HG03060 (cell line): ENCODE measurements around the gene AIF1L.
A peak's percentile ranks its signal among the peaks of the same experiment; 100 is the strongest.

Source experiments
- ATAC-seq: cut with Tn5 transposase; IDR thresholded peaks from one replicate; pipeline ENCODE4 v1.9.1; 2021; ENCODE audit warnings: low read depth, moderate number of reproducible peaks; ENCODE audit not compliant: unreplicated experiment

Gene AIF1L

GRCh38 chr9:131117121-131117761, 20.9 kb downstream of the AIF1L start:
- ATAC-seq, result no peak

GRCh38 chr9:131117762-131118145, 21.4 kb downstream of the AIF1L start:
- ATAC-seq, result no peak

GRCh38 chr9:131119600-131119999, 23.3 kb downstream of the AIF1L start:
- ATAC-seq, result no peak

GRCh38 chr9:131120620-131121228, 24.4 kb downstream of the AIF1L start:
- ATAC-seq, result no peak

GRCh38 chr9:131121346-131121745, 25.0 kb downstream of the AIF1L start:
- ATAC-seq, result no peak

GRCh38 chr9:131122158-131122557, 25.8 kb downstream of the AIF1L start:
- ATAC-seq, result no peak

GRCh38 chr9:131125038-131125287, 28.6 kb downstream of the AIF1L start:
- no peak for ATAC-seq

- ATAC-seq, result peak; percentile 74
These were observed 29.1 kb downstream of the AIF1L start, which contains the start of gene NUP214 for GRCh38 chr9:131125288-131126058. Gene NUP214 (plus strand): TSS chr9:131125586. CDS start chr9:131125705, 119 bp downstream.

- ATAC-seq, result no peak
These were observed 29.7 kb downstream of the AIF1L start for GRCh38 chr9:131126059-131126426.

- no peak for ATAC-seq
These were observed 32.9 kb downstream of the AIF1L start for GRCh38 chr9:131129183-131129582.

- no peak for ATAC-seq
These were observed 42.3 kb downstream of the AIF1L start for GRCh38 chr9:131138676-131139075.

GRCh38 chr9:131140112-131140511, 43.8 kb downstream of the AIF1L start:
- no peak for ATAC-seq

- ATAC-seq, result no peak
These were observed 44.2 kb downstream of the AIF1L start for GRCh38 chr9:131140550-131140949.

GRCh38 chr9:131142160-131142559, 45.8 kb downstream of the AIF1L start:
- no peak for ATAC-seq

- ATAC-seq, result no peak
These were observed 47.9 kb downstream of the AIF1L start for GRCh38 chr9:131144201-131144600.

- no peak for ATAC-seq
These were observed 48.9 kb downstream of the AIF1L start for GRCh38 chr9:131145245-131145644.

GRCh38 chr9:131146186-131146585, 49.9 kb downstream of the AIF1L start:
- no peak for ATAC-seq

GRCh38 chr9:131148276-131148675, 51.9 kb downstream of the AIF1L start:
- ATAC-seq, result no peak

GRCh38 chr9:131148966-131149687, 52.8 kb downstream of the AIF1L start:
- ATAC-seq, result no peak

GRCh38 chr9:131149688-131150053, 53.3 kb downstream of the AIF1L start:
- no peak for ATAC-seq

- no peak for ATAC-seq
These were observed 57.3 kb downstream of the AIF1L start for GRCh38 chr9:131153595-131153994.
